ENCODE measurements around the gene BICD1. TPM values are rescaled to one million over a fixed set of nuclear protein-coding genes. Genes with fewer than 3 reads are reported as not detected.
"Not testable (repeated sequence)": the region's sequence is repeated elsewhere in the genome, so short reads cannot be mapped to it uniquely, and the experiment has no call there.

BICD1 gene
- 30.1 TPM for total RNA-seq

GRCh38 chr12:32106517-32107358 is at the start of gene BICD1:
TSS of gene BICD1 (plus strand) at chr12:32106847. CDS start at chr12:32107332, 485 bp downstream.
- peak; percentile 90 for DNase-seq (ENCODE audit: low spot score)

GRCh38 chr12:32061033-32061432 is 45.6 kb upstream of the BICD1 start:
- DNase-seq (ENCODE audit: low spot score): no peak

- no peak for DNase-seq (ENCODE audit: low spot score)
These were observed 43.8 kb upstream of the BICD1 start for GRCh38 chr12:32062881-32063280.

DNA sequence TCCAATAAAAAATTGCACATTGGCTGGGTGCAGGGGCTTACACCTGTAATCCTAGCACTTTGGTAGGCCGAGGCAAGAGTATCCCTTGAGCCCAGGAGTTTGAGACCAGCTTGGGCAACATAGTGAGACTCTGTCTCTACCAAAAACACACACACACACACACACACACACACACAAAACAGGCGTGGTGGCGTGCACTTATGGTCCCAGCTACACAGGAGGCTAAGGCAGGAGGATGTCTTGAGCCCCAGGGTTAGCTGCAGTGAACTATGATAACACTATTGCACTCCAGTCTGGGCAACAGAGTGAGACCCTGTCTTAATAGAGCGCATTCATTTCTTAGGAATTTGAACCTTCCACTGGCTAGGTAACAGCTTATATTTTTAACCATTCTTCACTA is 42.9 kb upstream of the BICD1 start:
- no peak for DNase-seq (ENCODE audit: low spot score)

GRCh38 chr12:32066206-32066605 is 40.4 kb upstream of the BICD1 start:
- DNase-seq (ENCODE audit: low spot score): no peak

- DNase-seq (ENCODE audit: low spot score): no peak
These were observed 37.6 kb upstream of the BICD1 start for GRCh38 chr12:32069071-32069470.

DNA sequence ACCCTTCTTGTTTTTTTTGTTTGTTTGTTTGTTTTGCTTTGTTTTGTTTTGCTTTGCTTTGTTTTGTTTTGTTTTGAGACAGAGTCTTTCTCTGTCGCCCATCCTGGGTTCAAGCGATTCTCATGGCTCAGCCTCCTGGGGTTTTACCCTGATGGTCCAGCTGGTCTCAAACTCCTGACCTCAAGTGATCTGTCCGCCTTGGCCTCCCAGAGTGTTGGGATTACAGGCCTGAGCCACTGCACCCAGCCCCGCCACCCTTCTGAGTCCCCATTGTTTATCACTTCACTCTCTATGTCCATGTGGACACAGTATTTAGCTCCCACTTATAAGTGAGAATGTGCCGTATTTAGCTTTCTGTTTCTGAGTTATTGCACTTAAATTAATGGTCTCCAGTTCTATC is 36.9 kb upstream of the BICD1 start:
- DNase-seq (ENCODE audit: low spot score): no peak

GRCh38 chr12:32070370-32070769 is 36.3 kb upstream of the BICD1 start:
- DNase-seq (ENCODE audit: low spot score): no peak

- DNase-seq (ENCODE audit: low spot score): no peak
These were observed 34.5 kb upstream of the BICD1 start for GRCh38 chr12:32072102-32072501.

DNA sequence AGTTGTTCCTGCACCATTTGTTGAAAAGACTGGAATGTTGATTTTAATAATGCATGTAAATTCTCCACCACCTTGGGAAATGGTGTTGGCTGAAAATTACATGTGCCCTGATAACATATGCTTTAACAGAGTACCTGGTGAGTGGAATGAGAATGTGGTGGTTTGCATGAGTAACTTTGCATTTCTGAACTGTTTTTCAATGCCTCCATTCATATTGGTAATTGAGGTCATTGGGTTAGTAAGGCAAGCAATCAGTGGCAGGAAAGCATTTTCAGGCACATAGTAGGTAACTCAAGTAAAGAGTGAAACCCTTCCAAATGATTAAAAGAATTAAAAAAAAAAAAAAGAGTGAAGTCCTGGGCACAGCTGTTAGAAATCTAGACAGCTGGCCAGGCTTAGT is 32.2 kb upstream of the BICD1 start:
- no peak for DNase-seq (ENCODE audit: low spot score)

GRCh38 chr12:32076941-32077340 is 29.7 kb upstream of the BICD1 start:
- DNase-seq (ENCODE audit: low spot score): no peak

GRCh38 chr12:32080435-32080834 is 26.2 kb upstream of the BICD1 start:
- DNase-seq (ENCODE audit: low spot score): no peak

- no peak for DNase-seq (ENCODE audit: low spot score)
These were observed 23.2 kb upstream of the BICD1 start for GRCh38 chr12:32083489-32083888.

DNA sequence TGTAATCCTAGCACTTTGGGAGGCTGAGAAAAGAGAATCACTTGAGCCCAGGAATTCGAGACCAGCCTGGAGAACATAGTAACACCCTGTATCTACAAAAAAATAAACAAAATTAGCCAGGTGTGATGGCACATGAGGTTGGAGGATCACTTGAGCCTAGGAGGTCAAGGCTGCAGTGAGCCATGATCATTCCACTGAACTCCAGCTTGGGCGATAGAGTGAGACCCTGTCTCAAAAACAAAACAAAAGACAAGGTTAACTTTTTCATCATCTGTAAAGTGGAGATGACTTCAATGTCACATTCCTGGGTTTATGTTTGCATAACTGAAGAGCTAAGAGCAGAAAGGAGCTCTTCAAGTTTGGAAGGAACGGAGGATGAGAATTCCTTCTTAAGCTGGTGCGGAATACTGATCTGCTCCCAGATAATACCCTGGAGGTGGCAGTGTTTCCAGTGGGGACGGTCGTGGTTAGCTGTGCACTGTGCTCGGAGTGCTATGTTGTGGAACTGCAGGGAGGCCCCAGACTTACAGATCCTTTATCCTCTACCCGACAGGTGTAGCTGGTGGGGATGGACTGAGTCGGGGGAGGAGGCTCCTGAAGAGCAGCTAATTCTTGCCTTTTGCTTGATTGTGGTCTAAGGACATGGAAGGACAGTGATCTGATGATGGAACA is 22.5 kb upstream of the BICD1 start:
- no peak for DNase-seq (ENCODE audit: low spot score)

DNA sequence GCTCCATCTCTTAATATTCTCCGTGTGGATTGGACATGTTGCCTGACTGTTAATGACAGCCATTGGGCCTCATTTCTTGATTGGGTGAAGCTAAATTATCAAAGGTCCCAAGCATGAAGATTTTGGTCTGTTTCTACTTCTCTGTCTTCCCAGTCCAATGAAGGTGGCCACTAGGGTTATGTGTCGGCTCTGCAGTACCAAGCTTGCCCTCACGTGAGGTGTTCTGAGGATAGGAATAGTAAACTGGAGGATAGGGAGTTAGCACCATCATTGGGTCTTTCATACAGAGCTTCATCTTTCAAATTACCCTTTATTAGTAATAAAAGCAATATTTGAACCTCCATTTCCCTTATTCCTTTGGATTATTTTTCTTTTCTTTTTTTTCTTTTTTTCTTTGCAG is 21.9 kb upstream of the BICD1 start:
- DNase-seq (ENCODE audit: low spot score): no peak

- no peak for DNase-seq (ENCODE audit: low spot score)
These were observed 19.3 kb upstream of the BICD1 start for GRCh38 chr12:32087306-32087705.

DNA sequence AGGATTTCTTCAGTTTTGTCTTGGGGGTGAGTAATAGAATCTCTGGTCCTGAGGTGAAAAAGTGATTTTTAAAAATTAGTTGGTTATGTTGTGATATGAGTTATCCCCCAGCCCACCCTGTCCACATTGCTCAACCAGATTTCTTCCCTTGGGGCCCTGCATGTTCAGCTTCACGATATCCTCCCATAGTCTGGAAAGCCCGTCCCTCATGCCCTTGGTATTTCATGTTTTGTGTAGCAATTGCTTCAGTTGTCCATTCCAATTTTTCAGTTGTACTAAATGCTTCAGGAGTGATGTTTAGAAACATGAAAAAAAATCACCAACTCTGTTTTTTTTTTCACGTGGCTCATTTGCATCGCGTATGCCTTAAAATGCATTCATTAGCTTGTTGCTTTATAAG is 17.5 kb upstream of the BICD1 start:
- no peak for DNase-seq (ENCODE audit: low spot score)

GRCh38 chr12:32089586-32089985 is 17.1 kb upstream of the BICD1 start:
- no peak for DNase-seq (ENCODE audit: low spot score)

GRCh38 chr12:32091696-32092095 is 15.0 kb upstream of the BICD1 start:
- no peak for DNase-seq (ENCODE audit: low spot score)

- DNase-seq (ENCODE audit: low spot score): no peak
These were observed 8.5 kb upstream of the BICD1 start for GRCh38 chr12:32098112-32098511.

GRCh38 chr12:32099275-32099674 is 7.4 kb upstream of the BICD1 start:
- DNase-seq (ENCODE audit: low spot score): not testable (repeated sequence)

DNA sequence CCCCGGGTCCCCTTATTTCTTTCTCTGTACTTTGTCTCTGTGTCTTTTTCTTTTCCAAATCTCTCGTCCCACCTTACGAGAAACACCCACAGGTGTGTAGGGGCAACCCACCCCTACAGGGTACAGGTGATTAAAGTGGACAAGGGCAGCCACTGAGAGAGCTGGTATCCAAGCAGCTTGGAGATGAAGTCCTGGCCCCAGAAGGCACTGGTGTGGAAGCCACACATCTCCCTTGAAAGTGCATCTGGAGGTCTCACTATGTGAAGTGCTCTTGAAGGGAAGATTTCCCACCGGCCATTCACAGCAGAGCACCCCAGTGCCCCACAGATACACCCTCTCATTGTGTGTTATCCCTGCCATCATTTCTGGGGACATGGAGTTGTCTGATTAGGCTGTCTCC is 6.3 kb upstream of the BICD1 start:
- no peak for DNase-seq (ENCODE audit: low spot score)

DNA sequence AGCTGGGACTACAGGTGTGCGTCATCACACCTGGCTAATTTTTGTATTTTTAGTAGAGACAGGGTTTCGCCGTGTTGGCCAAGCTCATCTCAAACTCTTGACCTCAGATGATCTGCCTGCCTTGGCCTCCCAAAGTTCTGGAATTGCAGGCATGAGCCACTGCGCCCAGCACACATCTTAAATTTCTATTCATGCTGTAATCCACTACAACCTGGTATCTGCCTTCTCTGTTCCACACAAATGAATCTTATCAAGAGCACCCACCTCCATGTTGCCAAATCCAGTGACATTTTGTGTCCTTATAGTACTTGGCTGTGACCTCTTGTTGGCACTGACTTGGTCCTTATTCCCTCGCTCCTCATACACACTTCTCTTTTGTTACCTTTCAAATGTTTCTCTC is 5.8 kb upstream of the BICD1 start:
- DNase-seq (ENCODE audit: low spot score): no peak

Measured in mucosa of gallbladder (tissue), 1 donor.